CD4-positive, alpha-beta T cell treated with Interleukin-6 for 4 hours (primary cell): ENCODE measurements around the gene ESPN.
A peak's percentile ranks its signal among the peaks of the same experiment; 100 is the strongest.
"Not testable (repeated sequence)": the region's sequence is repeated elsewhere in the genome, so short reads cannot be mapped to it uniquely, and the experiment has no call there.

ENCODE experiments used
- DNase-seq: peaks from one replicate; pipeline ENCODE4 v3.0.0-alpha.2; 2020; ENCODE audit warnings: mixed read lengths

Gene ESPN

DNA sequence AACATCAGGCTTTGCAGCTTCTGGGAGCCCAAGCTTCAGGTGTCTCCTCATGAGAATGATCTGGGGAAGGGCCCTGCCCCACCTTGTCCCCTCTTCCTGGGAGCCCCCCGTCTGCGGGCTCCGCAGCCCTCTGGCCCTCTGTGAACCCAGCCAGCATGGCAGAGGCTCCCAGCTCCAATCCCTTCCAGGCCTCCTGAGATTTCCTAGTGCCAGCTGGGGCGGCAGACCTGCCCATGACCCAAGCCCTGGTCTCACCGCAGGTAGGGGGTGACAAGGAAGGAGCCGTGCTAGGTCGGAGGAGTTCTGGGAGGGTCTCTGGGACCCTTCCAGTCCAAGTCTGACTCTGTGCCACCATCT is 59.2 kb downstream of the ESPN start:
- no peak for DNase-seq

DNA sequence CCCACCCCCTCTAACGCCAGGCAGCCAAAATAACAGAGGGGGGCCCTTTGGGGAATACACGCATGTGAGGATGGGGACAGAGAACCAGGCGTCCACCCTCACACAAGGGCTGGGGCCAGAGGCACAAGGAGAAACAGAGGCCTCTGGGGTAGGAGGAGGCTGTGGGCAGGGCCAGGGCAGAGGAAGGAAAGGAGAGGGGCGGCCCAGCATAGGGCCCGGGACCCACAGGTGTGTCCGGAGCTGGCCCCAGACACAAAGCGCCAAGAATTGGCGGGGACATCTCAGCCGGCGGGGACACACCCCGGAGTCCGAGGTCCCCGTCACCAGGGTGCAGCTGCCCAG is 60.2 kb downstream of the ESPN start:
- DNase-seq, result no peak

DNA sequence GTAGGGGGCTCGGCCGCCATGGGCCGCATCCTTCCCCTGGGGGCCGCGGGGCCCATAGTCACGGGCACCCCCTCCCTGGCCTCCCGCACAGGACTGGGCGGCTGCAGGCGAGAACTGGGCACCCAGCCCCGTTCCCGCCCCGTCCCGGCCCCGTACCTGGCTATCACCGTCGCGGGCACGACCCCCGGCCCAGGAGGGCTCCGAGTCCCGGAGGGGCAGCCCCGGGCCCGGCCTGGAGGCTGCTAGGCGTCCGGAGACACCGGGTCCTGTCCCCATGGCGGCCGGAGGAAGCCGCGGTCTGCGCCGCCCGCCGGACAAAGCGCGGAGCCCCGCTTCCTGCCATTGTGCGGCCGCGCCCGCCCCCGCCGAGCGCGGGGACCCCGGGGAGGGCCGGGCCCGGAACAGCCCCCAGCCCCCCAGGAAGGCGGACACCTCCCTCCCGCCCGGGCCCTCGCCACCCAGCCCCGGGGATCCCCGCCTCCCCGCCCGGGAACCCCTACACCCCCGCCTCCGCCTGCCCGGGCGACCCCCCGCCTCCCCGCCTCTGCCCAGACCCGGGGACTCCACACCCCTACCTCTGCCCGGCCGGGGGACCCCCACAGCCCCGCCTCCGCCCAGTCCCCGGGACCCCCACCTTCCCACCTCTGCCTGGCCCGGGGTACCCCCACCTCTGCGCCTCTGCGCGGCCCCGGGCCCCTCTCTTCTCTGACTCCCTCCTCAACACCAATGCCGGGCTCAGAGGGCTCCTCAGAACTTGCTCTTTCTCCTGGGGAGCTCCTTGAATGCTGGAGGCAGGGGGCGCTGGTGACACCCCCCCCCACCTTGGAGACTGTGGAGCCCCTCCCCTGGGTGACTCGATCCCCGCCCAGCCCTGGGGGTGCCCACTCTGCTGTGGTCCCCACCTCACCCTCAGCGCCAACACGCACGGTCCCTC is 60.9 kb downstream of the ESPN start:
- no peak for DNase-seq

DNA sequence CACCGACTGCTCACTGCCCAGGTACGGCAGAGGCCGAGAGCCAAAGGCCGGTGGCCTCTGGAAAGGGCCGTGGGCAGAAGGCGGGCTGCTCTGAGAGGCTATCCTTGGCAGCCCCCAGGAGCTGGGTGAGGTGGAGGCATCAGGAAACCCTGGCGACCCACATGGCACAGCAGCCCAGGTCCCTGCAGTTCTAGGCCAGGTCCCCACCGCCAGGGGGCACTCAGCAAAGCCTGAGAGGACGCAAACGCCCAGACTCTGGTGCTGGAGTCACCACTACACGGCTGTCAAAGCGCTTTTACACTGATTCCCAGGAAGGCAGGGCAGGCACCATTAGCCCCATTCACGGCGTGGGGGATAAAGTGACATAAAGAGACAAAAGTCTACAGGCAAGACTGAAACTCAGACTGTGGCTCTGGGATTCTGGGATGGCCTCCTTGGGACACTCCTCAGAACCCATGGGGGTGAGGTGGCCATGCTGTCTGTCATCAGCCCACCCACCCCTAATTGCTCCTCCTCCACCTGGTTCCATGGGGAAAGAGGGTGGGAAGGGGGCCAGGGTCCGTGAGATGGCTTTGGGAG is 61.9 kb downstream of the ESPN start:
- peak; percentile 92 for DNase-seq

DNA sequence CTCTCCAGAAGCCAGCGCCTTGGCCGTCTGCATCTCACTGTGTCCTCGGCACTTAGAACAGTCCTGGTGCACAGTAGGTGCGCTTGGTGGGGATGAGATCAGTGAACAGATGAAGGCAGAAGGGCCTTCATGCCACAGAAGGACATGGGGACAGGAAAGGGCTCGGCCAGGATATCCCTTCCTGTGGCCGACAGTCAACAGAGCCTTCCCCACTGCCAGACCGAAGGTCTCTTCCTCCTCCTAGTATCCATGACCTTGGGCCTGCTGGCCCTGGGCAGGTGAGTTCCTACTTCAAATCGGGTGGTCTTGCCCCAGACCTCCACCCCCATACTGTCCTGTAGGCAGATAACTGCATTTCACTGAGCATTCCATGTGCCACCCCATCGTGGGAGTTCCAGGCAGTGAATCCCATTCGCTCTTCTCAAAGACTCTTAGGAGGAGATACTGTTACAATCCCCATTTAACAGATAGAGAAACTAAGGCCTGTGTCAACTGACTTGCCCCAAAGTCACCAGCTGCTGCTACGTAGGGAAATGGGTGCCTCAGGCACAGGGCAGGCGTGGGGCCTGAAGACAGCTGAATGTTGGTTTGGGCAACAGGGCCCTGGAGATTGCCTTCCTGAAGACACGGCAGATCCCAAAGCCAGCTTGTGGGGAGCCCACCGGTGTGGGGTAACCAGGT is 63.4 kb downstream of the ESPN start:
- DNase-seq, result no peak

DNA sequence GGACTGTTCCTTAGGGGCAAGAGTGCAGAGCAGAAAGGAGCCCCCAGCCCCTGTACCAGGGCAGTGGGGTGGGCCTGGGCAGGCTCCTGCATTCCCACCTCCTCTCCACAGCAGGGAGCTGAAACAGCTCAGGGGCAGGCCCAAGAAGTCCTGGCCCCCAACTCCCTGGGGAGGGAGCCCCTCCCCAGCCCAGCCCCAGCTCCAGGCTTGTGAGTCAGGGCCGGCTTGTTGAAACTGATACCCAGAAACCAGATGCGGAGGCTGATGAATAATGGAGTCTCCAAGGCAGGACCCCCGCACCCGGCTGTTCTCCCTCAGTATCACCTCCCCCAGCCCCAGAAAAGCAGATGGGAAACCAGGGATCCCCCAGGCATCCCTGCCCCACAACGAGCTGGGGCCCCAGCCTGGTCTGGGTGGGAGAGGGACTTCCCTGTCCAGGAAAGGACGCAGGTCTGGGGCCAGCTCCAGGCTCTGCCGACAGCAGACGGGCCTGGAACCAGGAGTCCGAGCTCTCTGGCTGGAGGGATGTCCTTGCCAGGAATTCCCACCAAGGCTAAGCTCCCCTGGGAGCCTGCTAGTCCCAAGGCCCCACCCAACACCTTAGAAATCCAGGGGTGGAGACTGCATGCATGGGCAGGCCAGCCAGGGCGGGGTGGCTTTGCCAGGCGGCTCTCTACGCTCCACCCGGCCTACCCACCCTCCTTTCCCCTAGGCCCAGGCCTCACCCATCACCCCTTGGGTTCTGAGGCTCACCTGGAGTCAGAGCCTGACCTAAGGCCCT is 64.2 kb downstream of the ESPN start:
- no peak for DNase-seq

DNA sequence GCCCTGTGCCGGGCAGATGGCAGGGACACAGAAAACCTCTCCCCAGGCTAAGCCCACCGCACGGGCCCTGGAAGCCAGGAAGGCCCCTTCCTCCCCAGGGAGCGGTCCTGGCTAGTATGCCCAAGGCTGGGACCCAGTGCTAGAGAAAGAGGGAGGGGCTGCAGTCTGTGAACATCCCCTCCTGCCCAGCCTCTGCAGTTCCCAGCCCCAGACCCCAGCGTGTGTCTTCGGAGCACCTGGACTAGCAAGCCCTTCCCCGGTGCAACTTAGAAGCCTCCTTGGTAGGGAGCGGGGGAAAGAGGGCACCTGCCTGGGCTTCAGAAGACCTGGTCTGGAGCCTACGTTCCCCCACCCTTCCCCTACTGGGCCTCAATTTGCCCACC is 64.8 kb downstream of the ESPN start:
- DNase-seq, result no peak

DNA sequence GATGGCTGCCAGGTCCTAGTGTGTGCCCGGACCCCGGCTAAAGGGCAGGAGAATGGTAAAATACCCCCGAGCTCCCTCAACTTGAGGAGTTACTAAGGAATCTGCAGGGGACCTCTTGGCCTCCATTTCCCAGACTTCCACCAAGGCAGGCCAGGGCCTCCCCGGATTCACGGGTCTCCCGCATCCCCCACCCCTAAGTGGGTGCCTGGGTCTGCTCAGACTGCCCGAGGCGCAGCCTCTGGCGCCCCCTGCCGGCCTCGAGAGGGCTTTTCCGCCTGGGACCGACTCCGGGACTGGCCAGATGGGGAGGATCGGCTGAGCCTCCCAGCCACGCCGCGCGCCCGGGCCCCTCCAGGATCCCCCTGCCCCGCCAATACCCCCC is 65.2 kb downstream of the ESPN start:
- peak; percentile 83 for DNase-seq

DNA sequence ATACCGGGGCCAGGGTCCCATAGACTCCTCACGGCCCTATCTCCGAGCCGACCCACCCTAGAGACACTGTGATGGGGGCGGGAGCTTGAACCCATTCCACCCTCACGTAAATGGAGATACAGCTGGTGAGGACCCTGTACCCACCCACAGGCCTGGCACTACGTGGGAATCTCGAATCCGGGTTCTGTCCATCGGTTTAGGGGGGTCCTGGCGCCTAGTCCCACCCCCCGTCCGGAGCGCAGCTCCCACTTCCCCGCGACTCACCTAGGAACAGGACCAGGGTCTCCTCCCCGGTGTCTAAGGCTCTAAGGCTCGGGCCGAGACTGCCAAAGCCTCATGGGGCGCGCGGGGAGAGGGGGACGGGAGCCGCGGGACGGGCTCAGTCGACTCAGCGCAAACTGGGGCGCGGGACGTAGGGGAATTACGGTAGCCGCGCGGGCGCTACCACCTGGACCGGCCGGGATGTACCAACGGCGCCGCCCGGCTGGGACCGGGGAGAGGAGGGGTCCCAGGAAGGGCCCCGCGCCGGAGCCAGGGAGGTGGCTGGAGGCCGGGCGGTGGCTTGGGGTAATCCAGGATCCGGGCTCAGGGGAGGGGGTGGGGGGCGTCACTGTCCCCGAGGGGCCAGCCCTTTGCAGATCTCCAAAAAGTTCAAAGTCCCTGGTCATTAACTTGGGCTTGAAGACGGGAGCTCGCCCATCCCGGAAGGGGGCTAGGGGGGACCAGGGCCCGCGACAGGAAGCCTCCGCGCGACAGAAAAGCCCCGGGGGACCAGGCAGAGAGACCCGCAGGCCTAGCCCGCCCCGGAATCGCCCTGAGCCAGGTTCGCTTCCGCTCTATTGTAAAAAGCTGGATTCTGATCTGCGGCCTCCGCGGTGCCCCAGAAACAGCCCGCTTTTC is 65.9 kb downstream of the ESPN start:
- DNase-seq, result peak; percentile 67

DNA sequence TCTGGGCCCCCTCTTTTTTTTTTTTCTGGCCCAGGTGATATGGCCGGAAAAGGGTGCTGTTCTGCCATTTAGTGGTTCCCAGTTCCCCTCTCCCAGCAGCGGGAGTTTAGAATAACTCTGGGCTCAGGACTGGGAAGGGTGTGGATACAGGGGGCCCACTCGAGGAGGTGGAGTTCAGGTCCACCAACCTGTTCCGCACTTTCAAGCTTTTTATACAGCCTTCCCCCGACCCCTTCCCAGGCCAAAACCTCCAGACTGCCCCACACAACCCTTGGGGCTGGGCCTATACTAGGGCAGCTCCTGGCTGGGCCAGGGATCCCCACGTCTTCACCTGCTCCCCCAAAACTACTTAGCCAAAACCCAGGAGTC is 66.5 kb downstream of the ESPN start:
- DNase-seq, result no peak

DNA sequence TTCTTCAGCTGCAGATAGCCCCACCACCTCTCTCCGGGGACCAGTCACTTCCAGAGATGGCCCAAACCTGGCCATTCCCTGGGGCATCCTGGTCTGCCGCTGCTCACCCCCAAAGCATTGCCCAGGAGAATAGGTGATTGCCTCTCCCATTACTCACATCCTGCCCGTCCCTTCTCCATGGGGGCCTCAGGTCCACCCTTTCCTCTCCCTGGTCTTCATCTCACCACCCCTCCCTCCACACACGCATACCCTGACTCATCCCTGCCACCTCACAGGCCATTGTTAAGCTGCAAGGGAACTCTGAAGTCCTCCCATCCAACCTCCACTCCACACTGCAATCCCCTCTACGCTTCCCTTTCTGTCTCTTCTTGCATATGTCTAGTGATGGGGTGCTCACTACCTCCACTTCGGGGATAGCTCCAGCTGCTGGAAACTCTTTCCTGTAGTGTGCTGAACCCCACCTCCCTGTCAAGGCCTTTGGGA is 66.9 kb downstream of the ESPN start, which contains the start of gene PLEKHG5:
TSS of gene PLEKHG5 (minus strand) at position 188 of the 483 bp plus-strand sequence. CDS start 14,096 bp downstream, outside the sequence.
- DNase-seq, result peak; percentile 36

DNA sequence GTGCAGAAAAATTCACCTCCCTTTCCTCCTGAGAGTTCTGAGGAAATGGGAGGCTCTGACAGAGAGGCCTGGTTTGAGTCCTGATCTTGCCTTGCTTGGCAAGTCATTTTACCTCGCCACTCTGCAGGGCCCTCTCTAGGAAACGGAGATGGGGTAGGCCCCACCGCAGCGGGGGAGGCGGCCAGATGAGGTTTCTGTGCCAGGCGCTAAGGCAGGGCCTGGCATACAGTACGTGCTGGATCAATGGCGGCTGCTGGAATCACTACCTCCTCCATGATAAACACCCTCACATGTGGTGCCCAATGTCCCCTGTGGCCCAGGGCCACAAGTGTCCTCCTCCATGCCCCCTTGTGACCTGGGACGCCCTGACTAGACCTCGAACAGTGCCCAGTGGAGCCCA is 67.4 kb downstream of the ESPN start:
- DNase-seq, result no peak

DNA sequence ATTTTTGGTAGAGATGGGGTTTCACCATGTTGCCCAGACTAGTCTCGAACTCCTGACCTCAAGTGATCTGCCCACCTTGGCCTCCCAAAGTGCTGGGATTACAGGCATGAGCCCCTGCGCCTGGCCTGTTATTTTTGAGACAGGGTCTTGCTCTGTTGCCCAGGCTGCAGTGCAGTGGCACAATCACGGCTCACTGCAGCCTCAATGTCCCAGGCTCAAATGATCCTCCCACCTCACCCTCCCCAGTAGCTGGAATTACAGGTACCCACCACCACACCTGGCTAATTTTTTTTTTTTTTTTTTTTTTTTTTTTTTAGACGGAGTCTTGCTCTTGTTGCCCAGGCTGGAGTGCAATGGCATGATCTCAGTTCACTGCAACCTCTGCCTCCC is 69.3 kb downstream of the ESPN start:
- DNase-seq, result not testable (repeated sequence)

DNA sequence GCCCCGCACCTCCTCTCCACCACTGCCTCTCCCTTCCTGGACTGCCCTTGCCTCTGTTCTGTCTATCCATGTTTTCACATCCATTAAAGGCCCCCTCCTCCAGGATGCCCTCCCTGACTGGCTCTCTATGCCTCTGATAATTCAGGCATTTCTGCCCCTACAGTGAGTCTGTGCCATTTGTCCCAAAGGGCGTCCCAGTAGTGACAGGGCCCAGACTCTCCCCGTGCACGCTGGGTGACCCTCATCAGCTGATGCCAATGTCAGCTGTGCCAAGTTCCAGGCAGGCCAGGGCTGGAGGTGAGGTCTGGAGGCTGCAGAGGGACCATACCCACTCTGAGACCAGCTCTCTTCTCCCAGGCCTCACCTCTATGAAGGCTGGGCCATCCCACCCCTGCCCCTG is 70.1 kb downstream of the ESPN start:
- DNase-seq, result no peak

DNA sequence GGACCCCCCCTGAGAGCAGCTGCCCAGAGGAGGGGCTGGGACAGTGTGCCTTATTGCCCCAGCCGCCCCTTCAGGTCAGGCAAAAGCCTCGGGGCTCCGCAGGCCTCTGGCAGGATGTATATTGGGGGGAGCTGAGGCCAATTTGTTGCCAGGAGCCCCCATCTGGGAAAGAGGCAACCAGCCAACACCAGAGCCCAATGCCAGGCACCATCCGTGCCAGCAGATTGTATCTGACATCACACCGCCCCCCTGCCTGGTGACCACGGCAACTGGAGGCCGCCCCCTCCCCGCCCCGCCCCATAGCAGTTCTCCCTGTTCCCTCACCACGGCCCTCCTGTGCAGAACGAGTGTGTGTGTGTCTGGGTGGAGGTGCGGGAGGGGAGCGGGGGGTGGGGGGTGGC is 70.5 kb downstream of the ESPN start:
- DNase-seq, result peak; percentile 40

DNA sequence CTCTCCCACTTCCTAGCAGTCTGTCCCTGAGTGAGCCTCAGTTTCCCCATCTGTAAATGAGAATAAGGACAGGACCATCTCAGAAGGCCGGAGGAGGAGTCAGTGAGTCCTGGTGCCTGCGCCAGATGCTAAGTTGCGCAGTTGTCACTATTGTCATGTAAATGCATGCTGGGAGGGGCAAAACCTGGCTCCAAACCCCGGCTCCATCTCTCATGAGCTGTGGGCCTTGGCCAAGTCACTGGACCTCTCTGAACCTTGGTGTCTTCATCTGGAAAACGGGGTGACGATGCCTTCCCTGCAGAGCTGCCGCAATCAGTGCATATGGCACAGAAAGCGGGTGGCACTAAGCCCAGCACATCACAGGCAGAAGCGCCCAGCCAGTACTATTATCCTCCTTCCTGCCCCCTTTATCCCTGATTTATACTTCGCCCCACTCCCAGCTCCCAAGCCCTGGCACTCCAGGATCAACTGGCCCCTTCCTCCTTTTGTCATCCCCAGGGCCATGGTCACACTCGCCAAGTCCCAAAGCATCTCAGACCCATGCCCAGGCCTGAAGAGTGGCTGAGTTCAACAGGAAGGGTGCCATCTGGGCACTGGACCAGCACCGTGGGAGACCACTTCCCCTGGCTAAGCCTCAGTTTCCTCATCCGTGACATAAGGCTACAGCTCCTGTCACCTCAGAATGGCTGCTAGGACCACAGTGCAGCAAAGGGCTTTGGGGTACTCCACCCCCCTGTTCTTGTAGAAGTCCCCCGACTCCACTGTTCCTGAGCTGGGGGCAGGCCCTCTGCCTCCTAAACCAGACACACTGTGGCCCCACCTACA is 71.2 kb downstream of the ESPN start:
- no peak for DNase-seq

DNA sequence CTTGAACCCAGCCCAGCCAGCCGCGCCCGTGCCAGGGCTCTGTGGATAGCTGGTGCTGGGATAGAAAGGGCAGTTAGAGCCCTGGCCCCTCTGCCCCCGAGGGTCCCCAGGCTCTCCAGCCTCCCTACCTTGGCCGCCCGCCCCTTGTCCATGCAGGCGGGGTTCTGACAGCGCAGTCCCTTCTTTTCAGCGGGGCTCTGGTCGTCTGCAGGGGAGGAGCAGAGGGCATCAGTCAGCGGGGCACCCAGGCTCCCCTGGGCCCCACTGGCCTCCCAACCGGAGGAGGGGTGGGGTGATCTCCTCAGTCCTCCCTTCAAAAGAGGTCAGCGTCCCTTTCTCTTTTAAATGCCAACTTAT is 71.8 kb downstream of the ESPN start:
- no peak for DNase-seq

DNA sequence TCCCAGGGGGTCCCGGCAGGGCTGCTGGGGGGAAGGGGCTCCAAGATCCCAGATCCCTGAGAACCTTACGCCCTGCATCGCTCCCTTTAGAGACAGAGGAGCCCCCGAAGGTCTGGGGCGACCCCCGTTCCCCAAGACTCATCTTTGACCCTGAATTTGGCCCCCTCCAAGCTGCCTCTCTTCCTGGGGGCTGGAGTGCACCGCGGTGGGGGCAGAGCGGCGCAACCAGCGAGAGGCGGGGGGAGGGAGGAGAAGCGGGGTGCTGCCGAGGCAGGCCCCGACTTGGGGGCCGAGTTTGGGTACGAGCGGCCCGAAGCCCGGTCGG is 72.3 kb downstream of the ESPN start:
- DNase-seq, result no peak

DNA sequence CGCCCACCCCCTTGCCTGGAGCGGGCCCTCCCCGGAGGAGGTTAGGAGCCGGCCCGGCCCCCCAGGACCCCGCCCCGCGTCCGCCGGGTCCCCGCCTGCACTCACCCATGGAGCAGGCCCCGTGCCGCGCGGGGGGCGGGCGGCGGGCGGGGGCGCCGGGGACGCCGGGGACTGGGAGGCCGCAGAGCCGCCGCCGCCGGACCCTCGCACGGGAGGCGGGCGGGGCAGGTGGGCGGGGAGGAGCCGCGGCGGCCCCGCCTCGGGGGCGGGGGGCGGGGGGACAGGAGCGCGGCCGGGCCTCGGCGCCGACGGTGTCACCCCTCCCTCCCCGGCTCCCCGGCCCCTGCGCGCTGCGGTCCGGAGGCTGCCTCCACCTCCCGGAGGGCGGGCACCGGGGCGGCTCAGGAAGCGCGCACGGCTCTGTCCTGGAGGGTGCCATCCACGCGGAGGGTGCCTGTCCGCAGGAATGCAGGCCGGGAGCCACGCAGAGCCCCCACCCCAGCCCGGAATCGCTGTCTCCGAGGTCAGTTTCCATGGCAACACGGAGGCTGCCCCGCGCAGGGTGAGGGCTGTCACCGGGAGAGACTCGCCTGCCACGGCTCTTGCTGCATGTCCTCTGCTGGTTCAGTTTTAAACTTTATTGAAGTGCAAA is 72.8 kb downstream of the ESPN start:
- peak; percentile 76 for DNase-seq

DNA sequence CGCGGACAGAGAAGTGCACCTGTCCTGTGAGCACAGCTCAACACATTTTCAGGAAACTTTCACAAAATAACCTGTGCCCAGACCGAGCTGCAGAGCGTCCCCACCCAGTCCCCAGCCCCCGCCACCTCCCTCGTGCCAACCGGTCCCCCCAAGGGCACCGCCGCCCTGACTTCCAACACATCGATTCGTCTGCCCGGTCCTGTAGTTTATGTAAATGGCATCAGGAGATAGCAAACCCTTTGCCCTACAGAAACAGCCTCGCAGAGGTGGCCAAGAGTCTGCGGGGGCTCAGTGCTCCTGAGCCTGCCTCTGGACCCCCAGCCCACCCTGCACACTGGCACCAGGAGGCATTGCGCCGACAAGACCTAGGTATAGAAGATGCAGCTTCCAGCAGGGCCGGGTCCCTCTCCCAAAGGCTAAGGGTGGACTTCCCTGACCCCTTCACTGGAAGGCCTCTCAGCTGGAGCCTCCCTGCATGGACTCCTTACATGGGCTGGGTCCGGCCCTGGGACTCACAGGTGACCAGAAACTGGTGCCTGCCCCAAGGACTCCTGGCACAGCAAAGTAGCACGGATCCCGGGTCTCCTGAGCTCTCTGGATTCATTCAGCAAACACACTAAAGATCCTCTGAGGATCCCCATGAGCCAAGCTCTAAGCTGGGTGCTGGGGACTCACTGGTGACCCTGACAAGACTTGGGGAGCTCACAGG is 73.4 kb downstream of the ESPN start:
- no peak for DNase-seq
